GM18502 (cell line): Measurements from ENCODE around the gene IER5.
"Not testable (repeated sequence)": the region's sequence is repeated elsewhere in the genome, so short reads cannot be mapped to it uniquely, and the experiment has no call there.

Experiments used
- ATAC-seq: cut with Tn5 transposase; IDR thresholded peaks from one replicate; pipeline ENCODE4 v1.9.1; 2021; ENCODE audit warnings: mild to moderate bottlenecking; ENCODE audit not compliant: unreplicated experiment, poor library complexity

The IER5 gene

GRCh38 chr1:181111559-181111958 is 23.1 kb downstream of the IER5 start:
- ATAC-seq = no peak

GRCh38 chr1:181112071-181112929 is 23.8 kb downstream of the IER5 start:
- no peak for ATAC-seq

- no peak for ATAC-seq
Measured at GRCh38 chr1:181113059-181113641, 24.6 kb downstream of the IER5 start.

GRCh38 chr1:181114574-181115367 is 26.3 kb downstream of the IER5 start:
- no peak for ATAC-seq

GRCh38 chr1:181115368-181115684 is 26.8 kb downstream of the IER5 start:
- ATAC-seq = no peak

- not testable (repeated sequence) for ATAC-seq
Measured at GRCh38 chr1:181115971-181116370, 27.5 kb downstream of the IER5 start.

GRCh38 chr1:181116819-181117390 is 28.4 kb downstream of the IER5 start:
- no peak for ATAC-seq

- ATAC-seq = no peak
Measured at GRCh38 chr1:181117648-181118449, 29.3 kb downstream of the IER5 start.

GRCh38 chr1:181119093-181119989 is 30.8 kb downstream of the IER5 start:
- no peak for ATAC-seq

GRCh38 chr1:181120924-181121323 is 32.4 kb downstream of the IER5 start:
- ATAC-seq = no peak

GRCh38 chr1:181121498-181121897 is 33.0 kb downstream of the IER5 start:
- ATAC-seq = no peak

GRCh38 chr1:181122222-181122621 is 33.7 kb downstream of the IER5 start:
- ATAC-seq = no peak

- ATAC-seq = no peak
Measured at GRCh38 chr1:181123173-181123572, 34.7 kb downstream of the IER5 start.

GRCh38 chr1:181124291-181124751 is 35.8 kb downstream of the IER5 start:
- ATAC-seq = no peak

- no peak for ATAC-seq
Measured at GRCh38 chr1:181126289-181126688, 37.8 kb downstream of the IER5 start.

- no peak for ATAC-seq
Measured at GRCh38 chr1:181126871-181127587, 38.5 kb downstream of the IER5 start.

GRCh38 chr1:181127898-181128453 is 39.5 kb downstream of the IER5 start:
- no peak for ATAC-seq
